GM19324 (cell line): Measurements from ENCODE around the gene BCKDHB.

Source experiments
- ATAC-seq: cut with Tn5 transposase; IDR thresholded peaks from one replicate; pipeline ENCODE4 v1.9.1; 2021; ENCODE audit warnings: mild to moderate bottlenecking, moderate library complexity; ENCODE audit not compliant: unreplicated experiment, low FRiP score

BCKDHB gene

GRCh38 chr6:80357674-80358073, 251.2 kb downstream of the BCKDHB start:
- no peak for ATAC-seq

GRCh38 chr6:80363501-80364122, 257.1 kb downstream of the BCKDHB start:
- no peak for ATAC-seq

- no peak for ATAC-seq
Observed at GRCh38 chr6:80364149-80364548, 257.7 kb downstream of the BCKDHB start.

GRCh38 chr6:80366051-80366450, 259.6 kb downstream of the BCKDHB start:
- ATAC-seq = no peak

GRCh38 chr6:80366714-80367113, 260.2 kb downstream of the BCKDHB start:
- no peak for ATAC-seq

- no peak for ATAC-seq
Observed at GRCh38 chr6:80376411-80376810, 269.9 kb downstream of the BCKDHB start.

GRCh38 chr6:80380566-80380965, 274.1 kb downstream of the BCKDHB start:
- ATAC-seq = no peak

- ATAC-seq = no peak
Observed at GRCh38 chr6:80382811-80383210, 276.3 kb downstream of the BCKDHB start.

GRCh38 chr6:80388507-80388906, 282.0 kb downstream of the BCKDHB start:
- no peak for ATAC-seq
